ENCODE results near the gene GMDS.
"Not testable (repeated sequence)": the region's sequence is repeated elsewhere in the genome, so short reads cannot be mapped to it uniquely, and the experiment has no call there.

Gene GMDS

GRCh38 chr6:1698527-1698926, 546.9 kb downstream of the GMDS start:
- DNase-seq: no peak

DNA sequence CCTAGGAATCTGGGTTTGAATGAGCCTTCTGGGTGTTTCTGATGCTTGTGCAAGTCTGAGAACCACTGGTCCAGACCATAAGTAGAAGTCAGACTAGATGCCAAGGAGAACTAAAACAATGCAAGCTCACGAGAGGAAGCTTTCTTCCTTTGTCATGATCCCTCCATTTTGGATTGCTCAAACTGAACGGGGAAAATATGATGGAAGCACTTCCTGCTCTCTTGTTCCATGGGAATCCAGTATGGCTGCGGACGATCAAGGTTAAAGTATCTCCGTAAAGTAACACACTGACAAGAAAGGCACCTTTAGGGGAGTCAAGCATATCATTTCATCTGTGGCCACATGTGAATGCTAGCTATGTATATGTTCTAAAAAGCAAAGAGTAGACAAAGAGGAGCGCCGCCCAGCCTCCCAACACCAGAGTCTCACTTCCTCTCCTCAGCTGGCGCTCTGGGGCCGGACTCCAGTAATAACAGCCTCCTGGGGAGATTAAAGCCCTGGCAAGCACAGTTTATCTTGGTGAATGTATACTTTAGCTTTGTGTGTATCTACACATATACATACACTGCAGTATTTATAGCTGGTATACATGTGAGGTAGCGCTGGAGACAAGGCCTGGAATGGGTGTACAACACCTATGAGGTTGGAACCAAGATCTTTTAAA, 547.6 kb downstream of the GMDS start:
- no peak for DNase-seq

GRCh38 chr6:1696463-1696850, 548.9 kb downstream of the GMDS start:
- no peak for DNase-seq

GRCh38 chr6:1695546-1696462, 549.6 kb downstream of the GMDS start:
- no peak for DNase-seq

- DNase-seq: not testable (repeated sequence)
These were observed 553.6 kb downstream of the GMDS start for GRCh38 chr6:1691828-1692227.

DNA sequence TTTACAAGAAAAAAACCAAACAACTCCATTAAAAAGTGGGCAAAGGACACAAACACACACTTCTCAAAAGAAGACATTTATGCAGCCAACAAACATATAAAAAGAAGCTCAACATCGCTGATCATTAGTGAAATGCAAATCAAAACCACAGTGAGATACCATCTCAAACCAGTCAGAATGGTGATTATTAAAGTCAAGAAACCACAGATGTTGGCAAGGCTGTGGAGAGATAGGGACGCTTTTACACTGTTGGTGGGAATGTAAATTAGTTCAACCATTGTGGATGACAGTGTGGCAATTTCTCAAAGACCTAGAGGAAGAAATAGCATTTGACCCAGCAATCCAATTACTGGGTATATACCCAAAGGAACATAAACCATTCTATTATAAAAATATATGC, 554.7 kb downstream of the GMDS start:
- not testable (repeated sequence) for DNase-seq

- no peak for DNase-seq
These were observed 556.3 kb downstream of the GMDS start for GRCh38 chr6:1689141-1689540.

DNA sequence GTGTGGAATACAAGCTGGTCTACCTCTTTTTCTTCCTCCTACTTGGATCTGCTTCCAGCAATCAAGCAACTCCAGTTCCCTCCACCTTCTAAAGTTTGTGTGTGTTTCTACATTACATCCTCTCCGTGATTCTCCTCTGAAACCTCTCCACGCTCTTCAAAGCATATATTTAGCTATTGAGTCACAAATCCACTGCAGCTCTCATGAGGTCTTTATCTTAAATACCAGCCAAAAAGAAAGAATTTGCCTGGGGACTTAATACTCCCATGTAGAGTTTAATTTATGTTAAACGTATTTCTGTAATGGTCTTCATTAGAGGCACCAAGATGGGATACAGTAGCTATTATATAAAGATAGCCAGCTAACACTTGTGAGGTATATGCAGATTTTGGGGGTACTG, 557.0 kb downstream of the GMDS start:
- DNase-seq: no peak

DNA sequence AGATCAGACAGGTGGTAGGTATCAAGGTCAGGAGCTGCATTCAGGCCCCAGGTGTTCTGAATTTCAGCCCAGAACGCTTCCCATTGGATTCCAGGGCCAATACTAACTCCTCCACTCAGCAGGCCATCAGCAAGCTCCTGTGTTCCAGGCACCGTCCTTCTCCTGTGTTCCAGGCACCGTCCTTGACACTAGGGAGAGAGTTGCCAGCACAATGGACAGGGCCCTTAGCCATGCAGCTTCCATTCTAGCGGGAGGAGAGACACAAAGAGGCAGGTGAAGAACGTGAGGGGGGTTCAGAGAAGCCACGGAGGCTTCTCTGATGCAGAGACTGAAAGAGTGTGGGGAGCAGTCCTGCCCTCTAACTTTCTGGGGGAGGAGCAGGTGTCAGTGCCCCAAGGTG, 558.0 kb downstream of the GMDS start:
- no peak for DNase-seq

DNA sequence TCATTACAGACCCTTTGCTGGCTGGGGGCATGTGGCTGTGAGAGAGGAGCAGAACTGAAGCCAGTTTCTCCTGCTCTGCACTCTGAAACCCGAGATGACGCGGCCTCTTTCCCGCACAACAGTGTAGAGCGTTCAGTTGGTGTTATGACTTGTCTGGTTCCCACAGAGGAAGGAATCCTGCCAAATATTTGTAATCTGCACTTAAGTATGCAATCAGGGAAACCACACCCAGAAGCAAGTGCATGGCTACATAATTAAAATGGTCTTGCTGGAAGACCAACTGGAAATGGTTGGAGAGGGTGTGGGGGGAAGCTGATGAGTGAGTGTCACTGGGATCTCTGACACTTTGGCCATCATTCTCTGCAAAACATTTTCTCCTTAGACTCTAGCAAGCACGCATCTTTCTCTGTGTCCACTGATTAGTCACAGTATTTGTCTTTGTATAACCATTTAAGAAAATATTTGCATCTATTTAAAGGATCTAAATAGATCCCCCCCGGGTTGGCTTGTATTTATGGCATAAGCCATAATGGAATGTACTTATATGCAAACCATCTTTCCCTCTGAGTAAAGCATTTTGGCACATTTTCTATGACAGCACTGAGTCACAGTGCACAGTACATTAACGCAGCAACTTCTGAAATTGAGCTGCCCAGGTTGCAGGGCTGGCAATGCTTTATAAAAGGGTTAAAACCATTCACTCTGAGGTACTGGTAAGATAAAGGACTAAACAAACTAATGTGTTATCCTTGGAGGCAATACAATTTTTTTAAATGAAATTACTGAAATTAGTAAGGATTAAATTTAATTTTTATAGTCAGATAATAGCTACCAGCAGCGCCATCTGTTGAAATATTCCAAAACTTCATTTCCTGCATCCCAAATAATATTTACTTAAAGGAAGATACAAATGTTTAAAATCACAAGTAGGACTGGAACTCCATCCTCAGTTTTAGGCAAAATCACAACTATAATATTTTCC, 559.0 kb downstream of the GMDS start:
- no peak for DNase-seq

- DNase-seq: no peak
These were observed 565.7 kb downstream of the GMDS start for GRCh38 chr6:1679688-1680068.

GRCh38 chr6:1679031-1679687, 566.2 kb downstream of the GMDS start:
- no peak for DNase-seq

- no peak for DNase-seq
These were observed 567.2 kb downstream of the GMDS start for GRCh38 chr6:1678201-1678600.

DNA sequence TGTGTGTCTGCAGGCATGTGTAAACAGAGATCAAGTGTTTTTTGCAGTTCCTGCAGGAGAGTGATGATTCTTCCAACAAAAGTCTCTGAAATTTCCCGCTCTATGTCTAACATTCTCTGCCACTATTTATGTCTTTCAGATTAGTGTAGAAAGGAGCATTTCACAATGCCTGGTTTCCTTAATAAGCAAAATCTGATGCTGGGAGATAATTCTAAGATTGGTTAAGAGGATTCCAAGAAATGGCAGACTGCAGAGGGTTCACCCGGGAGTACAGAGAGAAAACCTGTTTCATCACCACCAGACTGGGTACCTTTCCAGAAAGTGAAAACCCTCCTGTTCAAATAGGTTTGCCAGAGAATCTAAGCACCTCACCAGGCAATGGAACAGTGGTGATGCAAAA, 573.0 kb downstream of the GMDS start:
- no peak for DNase-seq

GRCh38 chr6:1670711-1671462, 574.5 kb downstream of the GMDS start:
- DNase-seq: no peak

GRCh38 chr6:1669996-1670395, 575.4 kb downstream of the GMDS start:
- DNase-seq: no peak

GRCh38 chr6:1668456-1668855, 576.9 kb downstream of the GMDS start:
- DNase-seq: not testable (repeated sequence)

DNA sequence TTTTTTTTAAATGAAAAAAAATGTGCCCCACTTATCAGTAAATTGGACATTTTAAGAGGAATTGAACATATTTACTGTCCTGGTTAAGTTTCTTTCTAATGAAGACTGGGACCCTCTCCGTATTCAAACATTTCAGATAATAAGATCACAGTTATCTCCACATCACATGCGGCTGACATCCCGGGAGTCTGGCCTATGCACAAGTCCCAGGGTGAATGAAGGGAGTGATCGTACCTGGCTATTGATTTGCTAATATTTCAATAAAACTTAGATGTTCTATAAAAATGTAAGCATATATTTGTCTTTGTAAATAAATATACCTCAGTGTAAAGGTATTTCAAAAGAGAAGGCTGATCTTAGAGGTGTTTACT, 577.6 kb downstream of the GMDS start:
- no peak for DNase-seq

DNA sequence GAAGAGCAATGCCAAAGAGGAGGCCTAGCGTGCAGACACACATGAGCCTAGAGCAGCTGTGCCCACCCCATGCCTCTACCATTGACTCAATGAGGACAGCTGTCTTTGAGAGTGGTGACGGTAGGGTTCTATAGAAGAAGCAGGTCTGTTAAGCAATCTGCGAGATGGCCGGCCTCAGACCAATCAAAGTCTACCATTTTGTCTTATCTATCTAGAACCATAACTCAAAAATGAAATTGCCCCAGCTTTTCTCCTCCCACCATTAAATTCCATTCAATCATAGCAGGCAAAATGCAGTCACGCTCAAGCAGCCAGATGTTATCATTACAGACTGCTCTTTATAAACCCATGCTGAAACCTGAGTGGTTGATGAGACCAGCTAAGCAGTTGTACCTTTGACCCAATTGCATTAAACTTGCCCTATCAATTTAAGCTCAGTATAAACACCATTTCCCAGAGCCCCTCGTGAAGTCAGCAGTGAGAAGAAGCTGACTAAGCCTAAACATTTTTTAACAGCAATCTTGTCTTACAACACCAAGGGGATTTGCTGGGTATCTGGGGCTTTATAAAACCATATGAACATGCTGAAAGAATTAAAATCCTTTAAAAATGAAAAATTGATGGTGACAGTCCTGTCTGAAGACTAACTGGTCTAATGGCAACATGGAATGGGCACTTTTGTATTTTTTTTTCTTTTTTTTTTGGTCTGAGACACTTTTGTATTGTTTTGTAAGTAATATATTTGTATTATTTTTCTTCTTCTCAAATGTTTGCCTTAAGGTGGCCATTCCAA, 578.2 kb downstream of the GMDS start:
- DNase-seq: no peak

- no peak for DNase-seq
These were observed 580.2 kb downstream of the GMDS start for GRCh38 chr6:1665214-1665613.

- no peak for DNase-seq
These were observed 581.1 kb downstream of the GMDS start for GRCh38 chr6:1664329-1664728.
